GM19025 (cell line): Measurements from ENCODE around the gene ANK3.

Experiments
- ATAC-seq: cut with Tn5 transposase; IDR thresholded peaks from one replicate; pipeline ENCODE4 v1.9.1; 2021; ENCODE audit warnings: mild to moderate bottlenecking, low read depth, moderate library complexity; ENCODE audit not compliant: unreplicated experiment

ANK3 gene

DNA sequence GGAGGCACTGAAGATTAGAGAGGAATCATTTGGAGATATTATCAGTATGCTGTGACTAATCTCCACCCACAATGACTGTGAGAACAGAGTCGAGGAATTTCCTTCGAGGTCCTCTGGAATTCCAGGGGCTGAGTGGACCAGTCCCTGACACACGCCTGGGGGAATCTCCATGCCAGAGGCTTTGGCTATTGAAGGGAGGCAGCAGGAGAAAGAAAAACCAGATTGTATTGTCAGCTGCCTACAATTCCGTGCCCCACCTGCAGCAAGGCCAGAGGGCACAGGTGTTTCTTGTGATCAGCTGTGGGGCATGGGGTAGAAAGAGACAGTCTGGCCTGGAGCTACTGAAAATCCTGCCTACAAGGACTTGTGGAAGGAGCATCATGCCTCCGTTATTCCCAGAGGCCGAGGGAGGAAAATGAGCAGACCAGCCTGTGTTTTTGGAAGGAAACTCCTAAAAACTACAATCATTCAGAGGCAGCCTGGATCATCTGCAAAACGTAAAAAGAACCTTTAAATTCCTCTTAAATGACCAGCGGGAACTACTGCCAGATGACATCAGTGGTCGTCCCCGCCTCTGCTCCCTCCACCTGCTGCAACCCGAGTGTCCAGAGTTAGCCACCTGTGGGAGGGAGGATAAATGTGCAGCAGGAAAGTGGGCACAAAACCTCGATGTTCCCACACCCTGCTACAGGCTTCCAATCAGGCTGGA is 25.4 kb upstream of the ANK3 start:
- no peak for ATAC-seq

DNA sequence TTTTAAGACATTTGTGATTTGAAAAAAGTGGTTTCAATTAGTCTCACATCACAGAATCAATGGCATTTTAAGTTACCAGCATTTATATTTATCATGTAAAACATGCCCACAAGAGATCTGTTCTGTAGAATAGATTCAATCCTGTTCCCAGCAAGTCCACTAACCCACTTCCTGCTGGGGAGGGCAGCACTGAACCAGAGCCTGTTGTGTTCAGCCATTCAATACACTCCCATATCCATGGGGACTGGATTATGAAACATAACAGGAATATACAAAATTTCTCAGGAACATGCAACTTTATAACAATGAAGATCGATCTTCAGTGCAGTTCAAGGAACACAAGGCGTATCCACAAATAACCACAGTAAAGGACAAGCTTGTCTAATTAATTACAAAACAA is 24.4 kb upstream of the ANK3 start:
- no peak for ATAC-seq

DNA sequence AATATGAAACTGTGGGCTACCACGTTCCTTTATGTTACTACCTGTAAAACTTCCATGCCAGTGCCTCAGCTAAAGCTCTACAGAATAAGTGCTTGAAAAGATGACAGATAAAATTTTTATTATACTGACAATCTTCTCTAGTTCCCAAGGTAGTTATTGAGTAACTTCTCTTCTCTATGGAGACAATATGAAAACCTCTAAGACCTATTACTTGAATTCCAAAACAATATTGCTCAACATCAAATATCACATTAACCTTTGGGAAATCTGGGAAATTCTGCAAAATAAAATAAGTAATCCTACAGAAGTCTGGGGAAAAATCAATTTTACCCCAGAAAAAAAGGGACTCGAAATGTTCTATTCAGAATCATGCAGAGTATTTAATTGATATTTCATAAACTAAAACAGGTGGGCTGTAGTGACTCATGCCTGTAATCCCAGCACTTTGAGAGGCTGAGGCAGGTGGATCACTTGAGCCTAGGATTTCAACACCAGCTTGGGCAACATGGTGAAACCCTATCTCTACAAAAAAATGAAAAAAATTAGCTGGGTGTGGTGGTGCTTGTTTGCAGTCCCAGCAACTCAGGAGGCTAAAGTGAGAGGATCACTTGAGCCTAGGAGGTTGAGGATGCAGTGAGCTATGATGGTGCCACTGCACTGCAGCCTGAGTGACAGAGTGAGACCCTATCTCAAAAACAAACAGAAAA is 23.8 kb upstream of the ANK3 start:
- ATAC-seq: no peak

- no peak for ATAC-seq
These were observed 21.3 kb upstream of the ANK3 start for GRCh38 chr10:60410970-60411369.

DNA sequence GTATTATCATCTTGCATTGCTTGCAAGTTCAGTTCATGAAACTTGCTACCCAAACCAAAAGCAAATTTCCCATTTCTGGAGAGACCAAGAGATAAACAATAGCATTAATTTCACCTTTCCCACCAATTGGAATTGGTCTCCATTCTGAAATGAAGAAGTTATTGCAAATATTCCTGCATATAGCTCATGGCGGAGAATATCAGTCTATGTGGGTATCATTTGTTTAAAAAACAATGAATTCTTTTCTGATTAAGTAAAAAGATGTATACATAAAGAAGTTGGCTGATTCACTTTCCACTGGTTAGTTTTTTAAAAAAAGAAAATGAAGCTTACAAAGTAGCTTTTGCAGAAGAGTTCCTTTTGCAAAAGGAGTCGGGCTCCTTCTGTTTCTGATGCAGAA is 19.5 kb upstream of the ANK3 start:
- ATAC-seq: no peak

DNA sequence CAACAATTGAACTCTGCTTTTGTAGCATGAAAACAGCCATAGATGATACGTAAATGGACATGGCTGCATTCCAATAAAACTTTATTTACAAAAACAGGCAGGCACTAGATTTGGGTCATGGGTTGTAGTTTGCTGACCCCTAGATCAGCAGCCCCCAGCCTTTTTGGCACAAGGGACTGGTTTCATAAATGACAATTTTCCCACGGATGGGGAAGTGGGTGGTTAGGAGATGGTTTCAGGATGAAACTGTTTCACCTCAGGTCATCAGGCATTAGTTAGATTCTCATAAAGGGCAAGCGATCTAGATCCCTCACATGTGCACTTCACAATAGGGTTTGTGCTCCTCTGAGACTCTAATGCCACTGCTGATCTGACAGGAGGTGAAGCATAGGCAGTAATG is 16.5 kb upstream of the ANK3 start:
- no peak for ATAC-seq

- no peak for ATAC-seq
These were observed 15.5 kb upstream of the ANK3 start for GRCh38 chr10:60405172-60405571.

DNA sequence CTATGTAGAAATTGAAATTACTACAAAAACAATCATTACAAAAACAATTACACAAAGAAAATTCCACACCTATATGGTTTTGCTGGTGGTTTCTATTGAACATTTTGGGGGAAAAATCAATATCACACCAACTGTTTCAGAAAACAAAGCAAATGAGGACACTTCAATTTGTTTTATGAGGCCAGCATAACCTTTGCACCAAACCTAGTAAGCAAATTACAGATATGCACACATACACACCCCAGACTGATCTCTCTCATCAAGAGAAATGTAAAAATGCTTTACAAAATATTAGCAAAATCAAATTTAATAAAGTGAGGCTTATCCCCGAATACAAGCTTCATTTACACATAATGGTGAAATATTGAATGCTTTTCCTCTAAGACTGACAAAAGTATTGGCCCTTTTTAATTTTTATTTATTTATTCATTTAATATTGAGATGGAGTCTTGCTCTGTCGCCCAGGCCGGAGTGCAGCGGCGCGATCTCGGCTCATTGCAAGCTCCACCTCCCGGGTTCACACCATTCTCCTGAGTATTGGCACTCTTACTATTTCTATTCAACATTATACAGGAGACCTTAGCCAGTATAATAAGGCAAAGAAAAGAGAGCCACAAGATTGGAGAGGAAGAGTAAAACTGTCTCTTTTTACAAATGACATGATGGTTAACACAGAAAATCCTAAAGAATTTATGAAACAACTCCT is 13.6 kb upstream of the ANK3 start:
- ATAC-seq: no peak

GRCh38 chr10:60400366-60400765 is 10.7 kb upstream of the ANK3 start:
- ATAC-seq: no peak

DNA sequence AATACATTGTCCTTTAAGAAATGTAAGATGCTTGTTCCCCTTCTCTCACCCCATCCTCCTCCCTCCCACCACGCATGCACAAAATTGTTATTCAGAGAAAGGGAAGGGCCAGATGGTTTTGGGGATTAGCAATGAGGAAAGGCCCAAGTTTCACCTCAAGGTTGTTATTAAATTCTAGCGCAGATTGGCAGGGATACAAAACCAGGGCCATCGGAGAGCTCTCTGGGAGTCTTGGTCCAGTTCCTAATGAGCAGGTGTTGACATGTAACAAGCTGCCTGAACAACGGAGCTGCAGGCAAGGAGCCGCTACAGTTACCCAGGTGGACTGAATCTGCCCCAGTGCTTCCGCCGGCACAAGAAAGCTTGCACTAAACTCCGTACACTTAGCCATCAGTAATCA is 9.7 kb upstream of the ANK3 start:
- no peak for ATAC-seq

- ATAC-seq: no peak
These were observed 8.1 kb upstream of the ANK3 start for GRCh38 chr10:60397792-60398191.

DNA sequence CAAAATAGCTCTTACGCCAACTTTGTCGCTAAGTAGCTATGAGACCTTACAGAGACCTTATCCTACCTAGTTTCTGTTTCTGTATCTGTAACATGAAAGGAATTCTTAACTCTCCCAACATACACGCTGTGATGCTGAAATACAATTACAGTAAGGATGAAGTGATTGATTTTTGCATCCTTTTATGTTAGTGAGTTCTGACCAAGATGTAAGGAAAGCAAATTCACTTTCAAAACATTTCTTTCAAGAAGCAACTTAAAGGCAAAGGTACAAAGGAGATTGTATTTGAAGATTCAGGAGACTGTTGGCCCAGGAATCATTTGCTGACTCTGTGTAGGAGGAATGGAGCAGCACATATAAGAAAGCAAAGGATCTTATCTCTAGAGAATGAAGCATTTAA is 7.1 kb upstream of the ANK3 start:
- ATAC-seq: no peak

- no peak for ATAC-seq
These were observed 6.0 kb upstream of the ANK3 start for GRCh38 chr10:60395711-60396110.

GRCh38 chr10:60394446-60394845 is 4.8 kb upstream of the ANK3 start:
- ATAC-seq: no peak

DNA sequence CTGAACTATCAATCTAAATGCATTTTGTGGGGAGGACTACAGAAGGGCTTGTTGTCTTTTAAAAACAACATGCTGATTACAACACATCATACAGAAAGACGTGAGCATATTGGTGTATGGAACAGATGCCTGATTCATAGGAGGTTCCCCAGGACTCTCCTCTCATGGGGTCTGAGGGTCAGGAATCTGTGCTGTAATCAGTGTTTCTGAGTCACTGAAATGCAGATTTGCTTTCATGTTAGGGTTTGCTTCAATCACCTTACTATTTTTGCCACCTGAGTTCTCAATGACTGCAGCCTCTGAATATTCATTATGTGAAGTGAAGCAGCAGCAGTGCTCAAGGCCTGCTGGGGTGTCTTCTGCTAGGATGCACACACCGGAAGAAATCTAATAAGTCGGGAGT is 550 bp upstream of the ANK3 start:
- no peak for ATAC-seq

GRCh38 chr10:60388709-60389301 is 870 bp downstream of the ANK3 start:
- no peak for ATAC-seq

DNA sequence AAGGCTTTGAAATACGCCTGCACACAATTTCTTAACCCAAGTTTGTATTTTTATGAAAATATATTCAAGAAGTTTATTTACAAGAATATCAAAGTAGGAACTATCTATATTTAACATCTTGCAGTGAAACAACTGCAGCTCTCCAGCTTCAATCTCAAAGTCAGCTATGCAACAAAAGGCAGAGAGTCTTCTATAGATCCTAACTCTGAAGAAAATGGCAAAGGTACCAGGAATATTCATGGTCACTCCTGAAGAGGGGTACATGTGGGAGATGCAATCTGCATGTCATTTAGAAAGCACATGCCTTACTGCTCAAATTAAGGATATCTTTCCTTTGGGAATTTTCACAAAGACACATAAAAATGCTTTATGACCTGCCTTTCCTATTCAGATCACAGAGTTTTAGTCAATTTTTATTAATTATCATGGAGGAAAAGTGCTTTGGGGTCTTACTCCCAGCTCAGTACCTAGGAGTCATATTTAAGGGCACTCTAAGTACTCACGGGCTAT is 1.5 kb downstream of the ANK3 start:
- ATAC-seq: no peak

DNA sequence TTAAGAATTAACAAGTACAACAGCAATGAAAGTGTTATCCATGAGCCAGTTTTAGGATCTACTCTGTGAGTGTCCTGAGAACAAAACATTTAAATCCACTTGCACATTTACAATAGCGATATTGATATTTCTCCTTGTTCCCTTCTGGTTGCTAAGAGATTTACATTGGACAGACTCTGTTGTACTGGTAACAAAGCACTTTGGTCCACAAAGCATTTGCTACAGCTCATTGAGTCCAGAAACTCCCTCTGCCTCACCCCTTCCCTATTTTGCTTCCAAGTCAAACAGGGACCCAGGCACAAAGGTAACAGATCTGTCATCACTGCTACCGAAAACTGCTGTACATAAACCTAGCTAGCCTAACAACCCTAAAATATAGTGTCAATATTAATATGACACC is 2.1 kb downstream of the ANK3 start:
- ATAC-seq: no peak

DNA sequence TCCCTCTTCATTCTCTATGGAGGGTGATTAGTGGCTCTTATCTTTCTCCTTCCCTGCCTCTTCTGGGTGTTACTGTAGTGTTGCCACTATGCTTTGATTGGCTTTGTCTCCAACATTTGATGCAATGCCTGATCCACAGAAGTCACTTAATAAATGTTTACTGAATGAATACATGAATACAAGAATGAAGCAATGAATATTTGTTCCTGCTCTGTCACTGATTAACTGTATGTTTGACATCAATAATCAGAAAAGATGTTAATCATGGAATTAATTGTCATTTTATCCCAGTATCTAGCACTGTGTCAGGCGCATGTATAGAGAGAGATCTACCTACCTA is 4.3 kb downstream of the ANK3 start:
- no peak for ATAC-seq

DNA sequence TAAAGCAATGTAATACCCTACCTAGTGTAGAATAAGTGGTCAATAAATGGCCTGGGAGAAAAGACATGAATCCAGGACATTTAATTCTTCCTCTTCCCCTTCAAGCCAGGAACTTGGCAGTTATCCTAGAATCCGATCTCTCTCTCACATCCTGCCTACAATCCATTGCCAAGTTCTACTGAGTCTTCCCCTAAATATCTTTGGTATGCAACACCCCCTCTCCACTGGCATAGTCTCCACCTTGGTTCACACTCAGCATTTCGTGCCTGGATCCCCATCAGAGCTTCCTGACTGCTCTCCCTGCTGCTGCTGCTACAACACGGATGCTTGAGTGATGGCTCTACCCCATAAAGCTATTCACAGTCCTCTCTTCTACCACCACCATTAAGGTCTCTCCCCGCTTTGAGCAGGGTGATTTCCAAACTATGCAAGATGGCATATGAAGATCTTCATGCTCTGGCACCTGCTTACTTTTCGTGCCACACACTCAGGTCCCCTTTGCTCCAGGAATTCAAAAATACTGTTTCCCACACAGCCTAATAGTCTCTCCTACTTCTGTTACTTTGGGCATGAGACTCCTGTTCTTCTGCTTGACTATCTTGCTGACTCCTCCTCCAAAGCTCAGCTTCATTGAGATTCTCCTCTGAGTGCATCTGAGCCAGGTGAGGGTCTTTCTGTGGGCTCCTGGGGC is 4.8 kb downstream of the ANK3 start:
- ATAC-seq: no peak

GRCh38 chr10:60384011-60384410 is 5.7 kb downstream of the ANK3 start:
- no peak for ATAC-seq
